HepG2 (cell line): Measurements from ENCODE around the gene HINT2. TPM values are rescaled to one million over a fixed set of nuclear protein-coding genes. Genes with fewer than 3 reads are reported as not detected.

ENCODE experiments used
- ATF7-NPFF ChIP-seq: sonication (generic); formaldehyde crosslinking; IDR thresholded peaks from 2 replicates; pipeline ENCODE4 v1.8.1; 2023; ENCODE audit warnings: mild to moderate bottlenecking, low read depth, missing genetic modification reagents, moderate library complexity
- E2F2 ChIP-seq: sonication (generic); formaldehyde crosslinking; IDR thresholded peaks from 2 replicates; pipeline ENCODE4 v1.4.0; 2020; ENCODE audit warnings: missing genetic modification reagents, borderline replicate concordance
- GLI4 ChIP-seq: sonication (generic); formaldehyde crosslinking; IDR thresholded peaks from 2 replicates; pipeline ENCODE4 v1.5.1; 2020; ENCODE audit warnings: missing genetic modification reagents, mild to moderate bottlenecking, moderate library complexity, borderline replicate concordance
- HMGA1 ChIP-seq: sonication (generic); formaldehyde crosslinking; conservative IDR thresholded peaks from 2 replicates; pipeline ENCODE4 v1.4.0; 2020; ENCODE audit warnings: missing genetic modification reagents
- KLF15 ChIP-seq: sonication (generic); formaldehyde crosslinking; IDR thresholded peaks from 2 replicates; pipeline ENCODE4 v1.8.1; 2023; ENCODE audit warnings: borderline replicate concordance, mild to moderate bottlenecking, inconsistent platforms, missing genetic modification reagents, mixed read lengths
- KLF16 ChIP-seq, 2 experiments: sonication (generic) in 1 of 2; formaldehyde crosslinking in 1 of 2; IDR thresholded peaks; 2 replicates each; pipeline versions ENCODE4 v1.6.1 to v1.8.0; 2016 to 2023; ENCODE audit warnings: missing genetic modification reagents in 2 of 2, missing compliant biosample characterization in 1 of 2
- PAF1 ChIP-seq: IDR thresholded peaks from 2 replicates; pipeline ENCODE4 v1.6.1; 2016; ENCODE audit warnings: missing genetic modification reagents, missing compliant biosample characterization
- PTBP1 ChIP-seq: fragments of 200-400 bp; formaldehyde crosslinking; IDR thresholded peaks from 2 replicates; pipeline ENCODE4 v1.6.1; 2018; ENCODE audit warnings: low read length, low read depth; ENCODE audit not compliant: poor library complexity, severe bottlenecking
- RNF219 ChIP-seq: sonication (generic); formaldehyde crosslinking; IDR thresholded peaks from 2 replicates; pipeline ENCODE4 v1.5.0; 2020; ENCODE audit warnings: mild to moderate bottlenecking, missing genetic modification reagents
- THAP9 ChIP-seq: sonication (generic); formaldehyde crosslinking; IDR thresholded peaks from 2 replicates; pipeline ENCODE4; 2020; ENCODE audit warnings: missing genetic modification reagents, mild to moderate bottlenecking, borderline replicate concordance
- ZBTB1 ChIP-seq: sonication (generic); formaldehyde crosslinking; IDR thresholded peaks from 2 replicates; pipeline ENCODE4 v1.4.0; 2020; ENCODE audit warnings: missing genetic modification reagents, borderline replicate concordance
- ZFP90 ChIP-seq: sonication (generic); formaldehyde crosslinking; IDR thresholded peaks from 2 replicates; pipeline ENCODE4 v1.8.0; 2022; ENCODE audit warnings: missing genetic modification reagents, mild to moderate bottlenecking, inconsistent platforms, borderline replicate concordance
- ZNF335 ChIP-seq: sonication (generic); formaldehyde crosslinking; IDR thresholded peaks from 2 replicates; pipeline ENCODE4 v1.4.0; 2020; ENCODE audit warnings: missing genetic modification reagents
- ZNF687 ChIP-seq: sonication (generic); formaldehyde crosslinking; IDR thresholded peaks from 2 replicates; pipeline ENCODE4 v1.5.1; 2020; ENCODE audit warnings: mild to moderate bottlenecking, missing genetic modification reagents, moderate library complexity
- ZNF773 ChIP-seq: sonication (generic); formaldehyde crosslinking; IDR thresholded peaks from 2 replicates; pipeline ENCODE4 v1.4.0; 2020; ENCODE audit warnings: missing genetic modification reagents, borderline replicate concordance
- polyA plus RNA-seq, 8 experiments: library from polyadenylated mRNA; depleted of rRNA in 3 of 8; stranded (reverse) in 7 of 8; unstranded in 1 of 8; fragments of >200 nt; fragmentation: Illumina TruSeq in 4 of 8; extraction: Trizol in 4 of 8; gene quantifications; 2 replicates each; pipeline versions ENCODE4 v1.2.1 to v1.2.3, GENCODE V29; 2011 to 2016; ENCODE audit warnings: low read depth in 4 of 8, missing spikeins in 1 of 8, mixed read lengths in 1 of 8; ENCODE audit not compliant: insufficient read depth in 1 of 8
- total RNA-seq, 5 experiments: library from RNA; depleted of rRNA; stranded (reverse); fragments of >200 nt; fragmentation: Illumina TruSeq; extraction: Trizol; gene quantifications; 2 replicates each; pipeline ENCODE4 v1.2.3, GENCODE V29; 2016; ENCODE audit warnings: low read depth in 1 of 5
- TF ChIP-seq, protein P1 (sequence below): sonication (generic); formaldehyde crosslinking; IDR thresholded peaks from 2 replicates; pipeline ENCODE4 v1.8.1; 2023; ENCODE audit warnings: missing genetic modification reagents, inconsistent platforms, borderline replicate concordance

Gene HINT2
- total and polyA plus RNA-seq, 2 of the 13 experiments (the other 11 are each of a cell fraction or from before 2014, with no cell fraction given) = 37.9 to 56.2 TPM

GRCh38 chr9:35813434-35814105 lies 1.3 kb downstream of the HINT2 start (continued):
- TF ChIP-seq ZNF687 (CRISPR knock-in tag) = peak; percentile 19; the same call in 1 of the 2 replicates
- no peak for TF ChIP-seq KLF16 (CRISPR knock-in tag; IDR thresholded peaks at IDR 0.05)
- no peak for TF ChIP-seq ZNF773
- TF ChIP-seq KLF15 (CRISPR knock-in tag) = no peak
- no peak for TF ChIP-seq ZFP90 (CRISPR knock-in tag)
- TF ChIP-seq ZBTB1 = no peak
- TF ChIP-seq ATF7-NPFF (CRISPR knock-in tag) = no peak
- no peak for TF ChIP-seq PAF1 (CRISPR knock-in tag)
- TF ChIP-seq GLI4 (CRISPR knock-in tag) = 0 out of 2 replicates have a peak, but pooled peaks have one; percentile 14
- no peak for TF ChIP-seq PTBP1
- TF ChIP-seq, protein P1, sequence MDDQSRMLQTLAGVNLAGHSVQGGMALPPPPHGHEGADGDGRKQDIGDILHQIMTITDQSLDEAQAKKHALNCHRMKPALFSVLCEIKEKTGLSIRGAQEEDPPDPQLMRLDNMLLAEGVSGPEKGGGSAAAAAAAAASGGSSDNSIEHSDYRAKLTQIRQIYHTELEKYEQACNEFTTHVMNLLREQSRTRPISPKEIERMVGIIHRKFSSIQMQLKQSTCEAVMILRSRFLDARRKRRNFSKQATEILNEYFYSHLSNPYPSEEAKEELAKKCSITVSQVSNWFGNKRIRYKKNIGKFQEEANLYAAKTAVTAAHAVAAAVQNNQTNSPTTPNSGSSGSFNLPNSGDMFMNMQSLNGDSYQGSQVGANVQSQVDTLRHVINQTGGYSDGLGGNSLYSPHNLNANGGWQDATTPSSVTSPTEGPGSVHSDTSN (CRISPR knock-in tag) = no peak
- no peak for TF ChIP-seq E2F2 (CRISPR knock-in tag)
- no peak for TF ChIP-seq THAP9
- no peak for TF ChIP-seq HMGA1 (CRISPR knock-in tag)
- TF ChIP-seq ZNF335 (CRISPR knock-in tag) = peak; percentile 4
- no peak for TF ChIP-seq RNF219 (CRISPR knock-in tag)
